Upper lobe of left lung (tissue), 4 donors: ENCODE results near the gene MAPK13.

Experiments
- CTCF ChIP-seq, 6 experiments: fragments of 450-650 bp in 4 of 6; fragments of 200-600 bp in 2 of 6; sonication (generic) in 2 of 6; IDR thresholded peaks; one replicate each; pipeline ENCODE4 v1.5.1; 2016 to 2019; ENCODE audit warnings: antibody characterized with exemption in 6 of 6
- EP300 ChIP-seq, 4 donors: sonication (generic); formaldehyde crosslinking; IDR thresholded peaks; one replicate each; pipeline ENCODE4 v1.5.1; 2017; ENCODE audit warnings: antibody characterized with exemption in 4 of 4, control low read depth in 2 of 4
- POLR2A ChIP-seq, 4 donors: fragments of 450-650 bp; IDR thresholded peaks; one replicate each; pipeline ENCODE4 v1.5.1; 2016 to 2017; ENCODE audit warnings: antibody characterized with exemption in 4 of 4, mild to moderate bottlenecking in 2 of 4

GRCh38 chr6:36094238-36094637 is 36.1 kb upstream of the MAPK13 start:
- TF ChIP-seq CTCF (IDR thresholded peaks at IDR 0.05), result no peak
- no peak for TF ChIP-seq POLR2A (IDR thresholded peaks at IDR 0.05)
- TF ChIP-seq EP300 (IDR thresholded peaks at IDR 0.05), result no peak
